K562 treated with DMSO at 1 percent for 48 hours (cell line): ENCODE results near the gene TMEM41A. TPM values are rescaled to one million over a fixed set of nuclear protein-coding genes. Genes with fewer than 3 reads are reported as not detected.

Experiments
- total RNA-seq: library from RNA; unstranded; fragments of 300-600 nt; gene quantifications from 2 replicates; pipeline ENCODE4 v1.2.3, GENCODE V29; 2022; ENCODE audit warnings: low replicate concordance; ENCODE audit errors: extremely low read depth

TMEM41A gene
- not detected in 2 replicates for total RNA-seq

DNA sequence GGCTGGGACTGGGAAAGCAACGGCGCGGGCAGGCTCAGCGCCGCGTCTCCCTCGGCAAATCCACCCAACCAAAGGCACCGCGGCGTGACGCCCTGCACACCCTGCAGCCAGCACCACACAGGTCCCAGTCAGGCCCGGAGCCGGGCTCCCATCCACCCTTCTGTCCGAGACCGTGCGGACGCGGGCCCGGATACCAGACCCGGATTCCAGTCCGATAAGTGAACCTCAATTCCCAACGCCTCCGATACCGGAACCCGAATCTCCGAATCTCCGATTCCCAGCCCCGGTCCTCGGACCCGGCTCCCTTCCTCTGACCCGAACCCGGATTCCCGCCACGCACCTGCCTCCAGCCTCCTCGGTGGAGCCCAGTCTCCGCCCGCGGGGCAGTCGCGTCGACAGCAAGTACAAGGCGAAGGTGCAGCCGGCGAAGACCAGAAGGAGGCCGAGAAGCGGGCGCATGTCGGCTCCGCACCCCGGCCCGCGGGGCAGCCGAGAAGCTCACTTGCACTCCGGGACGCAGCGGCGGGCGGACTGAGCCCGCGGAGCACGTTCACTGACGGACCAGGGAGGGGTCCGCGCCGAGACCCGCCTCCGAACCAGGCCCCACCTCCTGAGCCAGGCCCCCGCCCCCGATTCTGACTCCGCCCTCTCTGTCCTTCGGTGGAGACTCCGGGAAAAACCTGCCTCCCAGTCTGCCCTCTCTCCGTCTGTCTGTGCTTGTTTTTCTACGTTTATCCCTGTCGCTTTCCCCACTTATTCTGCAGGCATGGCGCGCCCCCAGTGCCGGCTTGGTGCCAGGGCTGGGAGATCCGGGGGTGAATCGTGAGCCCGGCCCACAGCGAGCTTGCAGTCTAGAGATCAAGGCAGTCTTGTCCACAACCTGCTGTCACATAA lies at the start of gene TMEM41A:
Gene TMEM41A, minus strand, starts transcription at position 533 of the 894 bp plus-strand sequence. Its CDS starts 74 bp downstream, at position 459.

Other genes with a start within 250 kb of the TMEM41A start
- not detected in 2 replicates for gene EHHADH, start 245.0 kb downstream of the TMEM41A start, total RNA-seq
- gene MAP3K13, start 135.9 kb downstream of the TMEM41A start, total RNA-seq: not detected in 2 replicates
- gene LIPH, start 53.6 kb upstream of the TMEM41A start, total RNA-seq: not detected in 2 replicates
- not detected in 2 replicates for gene SENP2, start 87.3 kb upstream of the TMEM41A start, total RNA-seq